PC-9 (cell line): ENCODE data around the gene MED19. TPM values are rescaled to one million over a fixed set of nuclear protein-coding genes. Genes with fewer than 3 reads are reported as not detected.

ENCODE experiments used
- BruUV-seq: library from RNA; stranded (reverse); fragments of 400-500 nt; replicated peaks from 2 replicates; lab custom pipeline; 2021; lab: Mats Ljungman, UMichigan
- CTCF ChIA-PET: fragments of 300-600 bp; sonication (Branson Sonifier 250); formaldehyde crosslinking; loops from one replicate; lab custom pipeline; 2022; ENCODE audit warnings: antibody characterized with exemption; lab: Charles Lee
- POLR2A ChIA-PET: fragments of 300-600 bp; sonication (Branson Sonifier 250); formaldehyde crosslinking; loops from one replicate; lab custom pipeline; 2022; ENCODE audit warnings: antibody characterized with exemption; ENCODE audit not compliant: unreplicated experiment; lab: Charles Lee
- DNase-seq, 2 experiments: peaks; one replicate each; pipeline versions ENCODE4 v3.0.0 to v3.0.0-alpha.2; 2015 to 2022; ENCODE audit warnings: mixed read lengths in 1 of 2
- H2AFZ ChIP-seq: fragments of 200-600 bp; sonication (generic); 2 replicates; pipeline ENCODE4 v1.8.1; 2017; ENCODE audit warnings: antibody characterized with exemption
- H3F3A ChIP-seq: fragments of 200-600 bp; sonication (generic); 2 replicates; pipeline ENCODE4 v1.8.1; 2017; ENCODE audit warnings: antibody characterized with exemption, mild to moderate bottlenecking, low read depth; ENCODE audit not compliant: insufficient read depth
- H3K27ac ChIP-seq: fragments of 200-600 bp; sonication (generic); 2 replicates; pipeline ENCODE4 v1.6.1; 2016; ENCODE audit warnings: mixed run types
- H3K27me3 ChIP-seq: fragments of 200-600 bp; sonication (generic); 2 replicates; pipeline ENCODE4 v1.6.1; 2016; ENCODE audit warnings: low read depth, mixed run types; ENCODE audit not compliant: insufficient read depth
- H3K36me3 ChIP-seq: fragments of 200-600 bp; sonication (generic); 2 replicates; pipeline ENCODE4 v1.6.1; 2016; ENCODE audit warnings: low read depth, mixed run types
- H3K4me1 ChIP-seq: fragments of 200-600 bp; sonication (generic); replicated peaks from 2 replicates; pipeline ENCODE4 v1.6.1; 2016; ENCODE audit warnings: mixed run types; ENCODE audit not compliant: insufficient read depth
- H3K4me2 ChIP-seq: fragments of 200-600 bp; sonication (generic); 2 replicates; pipeline ENCODE4 v1.6.1; 2017; ENCODE audit warnings: mixed run types
- H3K4me3 ChIP-seq: fragments of 200-600 bp; sonication (generic); 2 replicates; pipeline ENCODE4 v1.6.1; 2016; ENCODE audit warnings: mixed run types
- H3K79me2 ChIP-seq: fragments of 200-600 bp; sonication (generic); 2 replicates; pipeline ENCODE4 v1.6.1; 2017; ENCODE audit warnings: low read depth, mixed run types
- H3K9me2 ChIP-seq: fragments of 200-600 bp; sonication (generic); 2 replicates; pipeline ENCODE4 v1.8.1; 2017; ENCODE audit warnings: mild to moderate bottlenecking; ENCODE audit not compliant: insufficient read depth
- H3K9me3 ChIP-seq: fragments of 200-600 bp; sonication (generic); 2 replicates; pipeline ENCODE4 v1.8.1; 2016; ENCODE audit warnings: low read depth; ENCODE audit not compliant: insufficient read depth
- H4K20me1 ChIP-seq: fragments of 200-600 bp; sonication (generic); 2 replicates; pipeline ENCODE4 v1.8.1; 2017; ENCODE audit not compliant: insufficient read depth
- EZH2 ChIP-seq: fragments of 200-600 bp; sonication (generic); IDR thresholded peaks from 2 replicates; pipeline ENCODE4 v1.8.0; 2017; ENCODE audit warnings: antibody characterized with exemption, low read depth
- intact Hi-C: fragments of 100-400 bp; cut with micrococcal nuclease; formaldehyde crosslinking; loops from one replicate; pipeline ENCODE4 v1.10.0; 2022; ENCODE audit not compliant: unreplicated experiment
- total RNA-seq: library from RNA; stranded (reverse); gene quantifications from 2 replicates; pipeline ENCODE4 v1.2.3, GENCODE V29; 2021
- TF ChIP-seq, protein P1 (sequence below): fragments of 200-600 bp; sonication (generic); conservative IDR thresholded peaks from 2 replicates; pipeline ENCODE4 v1.6.1; 2017; ENCODE audit warnings: mixed run types, antibody characterized with exemption, mild to moderate bottlenecking, moderate library complexity

The MED19 gene
- total RNA-seq, 1 experiment from 2014 or later, result 26.9 TPM

DNA sequence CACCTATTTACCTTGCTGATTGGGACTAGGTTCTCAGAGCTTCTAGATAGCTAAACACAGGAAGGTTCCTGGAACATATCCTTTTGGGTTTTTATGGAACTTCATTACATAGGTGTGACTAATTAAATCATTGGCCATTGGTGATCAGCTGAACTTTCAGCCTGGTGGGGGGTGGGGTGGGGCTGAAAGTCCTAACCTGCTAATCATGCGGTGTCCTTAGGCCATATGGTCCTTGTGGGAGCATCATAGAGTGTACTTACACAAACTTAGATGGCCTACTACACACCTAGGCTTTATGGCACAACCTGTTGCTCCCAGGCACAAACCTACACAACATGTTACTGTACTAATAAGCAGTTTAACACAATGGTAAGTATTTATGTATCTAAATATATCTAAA lies 20.6 kb upstream of the MED19 start:
- no peaks in the 10 kb centered on the region for H3K9me3 ChIP-seq
- H3K79me2 ChIP-seq, result peaks cover 85% of the 10 kb centered on the region
- peaks cover 13% of the 10 kb centered on the region; the same call in 1 of the 2 replicates for H3K36me3 ChIP-seq
- no peak overlapping the region for H2AFZ ChIP-seq
- TF ChIP-seq, protein P1, sequence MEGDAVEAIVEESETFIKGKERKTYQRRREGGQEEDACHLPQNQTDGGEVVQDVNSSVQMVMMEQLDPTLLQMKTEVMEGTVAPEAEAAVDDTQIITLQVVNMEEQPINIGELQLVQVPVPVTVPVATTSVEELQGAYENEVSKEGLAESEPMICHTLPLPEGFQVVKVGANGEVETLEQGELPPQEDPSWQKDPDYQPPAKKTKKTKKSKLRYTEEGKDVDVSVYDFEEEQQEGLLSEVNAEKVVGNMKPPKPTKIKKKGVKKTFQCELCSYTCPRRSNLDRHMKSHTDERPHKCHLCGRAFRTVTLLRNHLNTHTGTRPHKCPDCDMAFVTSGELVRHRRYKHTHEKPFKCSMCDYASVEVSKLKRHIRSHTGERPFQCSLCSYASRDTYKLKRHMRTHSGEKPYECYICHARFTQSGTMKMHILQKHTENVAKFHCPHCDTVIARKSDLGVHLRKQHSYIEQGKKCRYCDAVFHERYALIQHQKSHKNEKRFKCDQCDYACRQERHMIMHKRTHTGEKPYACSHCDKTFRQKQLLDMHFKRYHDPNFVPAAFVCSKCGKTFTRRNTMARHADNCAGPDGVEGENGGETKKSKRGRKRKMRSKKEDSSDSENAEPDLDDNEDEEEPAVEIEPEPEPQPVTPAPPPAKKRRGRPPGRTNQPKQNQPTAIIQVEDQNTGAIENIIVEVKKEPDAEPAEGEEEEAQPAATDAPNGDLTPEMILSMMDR, result no peak
- TF ChIP-seq EZH2, result no peak
- ChIA-PET POLR2A (interaction anchor here (0.6 to 1.1 kb wide), 3 partner anchors 11 to 29 kb away, joined by 5 to 7 read pairs (median 6); no protein-coding TSS in a partner anchor), CTCF (interaction anchor here (0.7 kb wide), 1 partner anchor 248 kb away, joined by 11 read pairs; no protein-coding TSS in a partner anchor)
- peak overlapping the region; percentile 90 for H3K27ac ChIP-seq
- peak overlapping the region; percentile 73 for H3K4me2 ChIP-seq
- no TSS peak for BruUV-seq
- peak; percentile 12 to 59 for DNase-seq
- no peaks in the 10 kb centered on the region for H4K20me1 ChIP-seq
- peak overlapping the region; percentile 15; the same call in 1 of the 2 replicates for H3K4me3 ChIP-seq
- H3F3A ChIP-seq, result peaks cover 36% of the 10 kb centered on the region
- H3K4me1 ChIP-seq, result peaks cover 31% of the 10 kb centered on the region
- no peaks in the 10 kb centered on the region for H3K27me3 ChIP-seq
- intact Hi-C loops, result loop anchor here (1.0 kb wide), 3 partner anchors 20 to 67 kb away; partner anchors contain the start of genes MED19 and TMX2
- H3K9me2 ChIP-seq, result no peaks in the 10 kb centered on the region

DNA sequence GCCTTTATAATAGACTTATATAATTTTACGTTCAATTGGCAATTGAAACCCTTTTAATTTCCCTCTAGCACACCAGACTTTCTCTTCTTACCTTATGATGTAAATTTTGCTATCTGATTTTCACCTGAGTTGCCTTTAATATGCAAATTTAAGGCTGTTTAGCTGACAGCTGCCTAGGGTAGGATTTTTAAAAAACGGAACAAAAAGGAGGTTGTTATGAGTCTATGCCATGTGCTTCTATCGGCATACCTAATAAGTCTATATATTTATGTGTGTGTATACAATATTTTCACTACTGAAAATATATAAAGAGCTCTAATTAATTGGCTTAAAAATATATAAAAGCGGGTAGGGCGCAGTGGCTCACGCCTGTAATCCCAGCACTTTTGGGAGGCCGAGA lies 17.5 kb upstream of the MED19 start:
- peaks cover 14% of the 10 kb centered on the region for H4K20me1 ChIP-seq
- CTCF ChIA-PET, result no interaction called here

DNA sequence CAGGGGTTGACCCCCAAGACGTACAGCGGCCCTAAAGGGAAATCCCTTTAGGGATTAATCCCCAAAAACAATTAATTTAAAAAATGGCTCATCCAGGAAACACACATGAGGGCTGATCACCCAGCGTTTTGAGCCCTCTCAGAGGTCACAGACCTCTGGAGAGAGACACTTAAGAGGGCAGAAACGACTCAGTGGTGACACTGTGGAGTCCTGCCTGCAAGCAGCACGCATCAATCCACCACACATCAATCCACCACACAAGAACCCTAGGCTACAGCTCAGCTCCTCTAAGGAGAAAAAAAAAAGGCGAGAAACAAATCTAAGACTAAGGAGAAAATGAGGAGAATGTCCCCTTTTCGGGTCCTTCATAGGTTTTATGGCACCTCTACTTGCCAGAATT lies 16.8 kb upstream of the MED19 start:
- no peak overlapping the region for H3K27ac ChIP-seq
- H3K27me3 ChIP-seq, result no peaks in the 10 kb centered on the region
- peaks cover 23% of the 10 kb centered on the region for H3K4me1 ChIP-seq
- ChIA-PET POLR2A (interaction anchor here (0.6 kb wide), 1 partner anchor 134 kb away, joined by 6 read pairs; no protein-coding TSS in a partner anchor), CTCF (no interaction called here)
- peaks cover 85% of the 10 kb centered on the region for H3K79me2 ChIP-seq
- BruUV-seq, result no TSS peak
- intact Hi-C loops, result no loop called here
- TF ChIP-seq, protein P1, result no peak
- TF ChIP-seq EZH2, result no peak
- H4K20me1 ChIP-seq, result peaks cover 20% of the 10 kb centered on the region
- H3F3A ChIP-seq, result peaks cover 31% of the 10 kb centered on the region
- H3K4me2 ChIP-seq, result no peak overlapping the region
- H2AFZ ChIP-seq, result no peak overlapping the region
- H3K9me2 ChIP-seq, result no peaks in the 10 kb centered on the region
- H3K9me3 ChIP-seq, result no peaks in the 10 kb centered on the region
- no peak overlapping the region for H3K4me3 ChIP-seq
- no peak for DNase-seq
- H3K36me3 ChIP-seq, result 0 out of 2 replicates have a peak, but pooled peaks cover 14% of the 10 kb centered on the region

More for the DNA sequence above, 17.5 kb upstream of the MED19 start:
- no peak for DNase-seq
- POLR2A ChIA-PET, result no interaction called here
- no peaks in the 10 kb centered on the region for H3K9me3 ChIP-seq
- H3K27me3 ChIP-seq, result no peaks in the 10 kb centered on the region
- H3K27ac ChIP-seq, result no peak overlapping the region
- peaks cover 30% of the 10 kb centered on the region for H3K4me1 ChIP-seq
- H3F3A ChIP-seq, result peaks cover 37% of the 10 kb centered on the region
- H3K36me3 ChIP-seq, result 0 out of 2 replicates have a peak, but pooled peaks cover 18% of the 10 kb centered on the region
- intact Hi-C loops, result no loop called here
- peaks cover 85% of the 10 kb centered on the region for H3K79me2 ChIP-seq
- no peak overlapping the region for H3K4me2 ChIP-seq
- no peaks in the 10 kb centered on the region for H3K9me2 ChIP-seq
- TF ChIP-seq, protein P1, result no peak
- no peak for TF ChIP-seq EZH2
- no peak overlapping the region for H3K4me3 ChIP-seq
- no TSS peak for BruUV-seq
- no peak overlapping the region for H2AFZ ChIP-seq
